Mammary epithelial cell (primary cell): ENCODE data around the gene GFM1.

ENCODE experiments used
- EZH2 ChIP-seq: IDR thresholded peaks from 2 replicates; pipeline ENCODE4 v1.6.1; 2012; ENCODE audit warnings: low read length, inconsistent platforms, borderline replicate concordance
- TF ChIP-seq, protein P1 (sequence below), 2 donors: IDR thresholded peaks in 1 of 2; conservative IDR thresholded peaks in 1 of 2; 2 replicates each; pipeline ENCODE4 v1.5.1; 2011 to 2012; ENCODE audit warnings: inconsistent platforms in 2 of 2, low read length in 2 of 2, mild to moderate bottlenecking in 2 of 2, control low read depth in 1 of 2, low read depth in 1 of 2; ENCODE audit not compliant: insufficient read depth in 1 of 2; ENCODE audit errors: extremely low read depth in 1 of 2

DNA sequence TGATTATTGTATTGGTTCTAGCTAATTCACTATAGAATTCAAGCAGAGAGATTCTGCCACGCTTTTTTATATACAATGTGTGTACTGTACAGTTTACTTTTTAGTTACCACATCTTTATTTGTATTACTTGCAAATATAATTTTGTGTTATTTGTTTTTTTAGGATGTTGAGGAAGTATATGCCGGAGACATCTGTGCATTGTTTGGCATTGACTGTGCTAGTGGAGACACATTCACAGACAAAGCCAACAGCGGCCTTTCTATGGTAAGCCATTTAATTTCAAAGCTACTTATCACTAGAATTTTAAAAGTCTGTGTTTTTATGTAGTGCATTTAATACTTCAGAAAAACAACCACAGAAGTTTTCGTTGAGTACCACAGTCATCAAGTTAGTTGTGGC lies 16.4 kb downstream of the GFM1 start:
- TF ChIP-seq, protein P1, sequence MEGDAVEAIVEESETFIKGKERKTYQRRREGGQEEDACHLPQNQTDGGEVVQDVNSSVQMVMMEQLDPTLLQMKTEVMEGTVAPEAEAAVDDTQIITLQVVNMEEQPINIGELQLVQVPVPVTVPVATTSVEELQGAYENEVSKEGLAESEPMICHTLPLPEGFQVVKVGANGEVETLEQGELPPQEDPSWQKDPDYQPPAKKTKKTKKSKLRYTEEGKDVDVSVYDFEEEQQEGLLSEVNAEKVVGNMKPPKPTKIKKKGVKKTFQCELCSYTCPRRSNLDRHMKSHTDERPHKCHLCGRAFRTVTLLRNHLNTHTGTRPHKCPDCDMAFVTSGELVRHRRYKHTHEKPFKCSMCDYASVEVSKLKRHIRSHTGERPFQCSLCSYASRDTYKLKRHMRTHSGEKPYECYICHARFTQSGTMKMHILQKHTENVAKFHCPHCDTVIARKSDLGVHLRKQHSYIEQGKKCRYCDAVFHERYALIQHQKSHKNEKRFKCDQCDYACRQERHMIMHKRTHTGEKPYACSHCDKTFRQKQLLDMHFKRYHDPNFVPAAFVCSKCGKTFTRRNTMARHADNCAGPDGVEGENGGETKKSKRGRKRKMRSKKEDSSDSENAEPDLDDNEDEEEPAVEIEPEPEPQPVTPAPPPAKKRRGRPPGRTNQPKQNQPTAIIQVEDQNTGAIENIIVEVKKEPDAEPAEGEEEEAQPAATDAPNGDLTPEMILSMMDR (conservative IDR thresholded peaks at IDR 0.05 in 1 of 2, IDR thresholded peaks at IDR 0.05 in 1 of 2; ENCODE audit: extremely low read depth in 1 of 2, insufficient read depth in 1 of 2, low read depth in 1 of 2, low read length in 2 of 2), result no peak
- no peak for TF ChIP-seq EZH2
